Lung (tissue), 16 donors: ENCODE measurements around the gene ASCC2. TPM values are rescaled to one million over a fixed set of nuclear protein-coding genes. Genes with fewer than 3 reads are reported as not detected.
A peak's percentile ranks its signal among the peaks of the same experiment; 100 is the strongest.

ENCODE experiments used
- ATAC-seq: fragments of 200-7000 bp; cut with Tn5 transposase; one replicate; pipeline ENCODE4 v1.9.1; 2020; ENCODE audit warnings: moderate number of reproducible peaks; ENCODE audit not compliant: insufficient read depth, low FRiP score
- DNase-seq, 3 donors: peaks; one replicate each; pipeline ENCODE4 v3.0.0-alpha.2; 2013 to 2017
- H3K27ac ChIP-seq, 2 donors: one replicate each; pipeline ENCODE4 v1.5.1; 2013; ENCODE audit warnings: mild to moderate bottlenecking in 2 of 2, moderate library complexity in 2 of 2, control low read depth in 1 of 2, inconsistent platforms in 1 of 2, low read depth in 1 of 2, low read length in 1 of 2
- H3K27me3 ChIP-seq, 3 donors: one replicate each; pipeline ENCODE4 v1.5.1; 2013; ENCODE audit warnings: low read length in 2 of 3; ENCODE audit not compliant: control insufficient read depth in 3 of 3, insufficient read depth in 3 of 3
- H3K36me3 ChIP-seq, 4 donors: one replicate each; pipeline ENCODE4 v1.5.1; 2013; ENCODE audit warnings: low read length in 4 of 4, mild to moderate bottlenecking in 1 of 4, moderate library complexity in 1 of 4; ENCODE audit not compliant: control insufficient read depth in 4 of 4, insufficient read depth in 4 of 4
- H3K4me1 ChIP-seq, 5 donors: one replicate each; pipeline ENCODE4 v1.5.1; 2013; ENCODE audit warnings: low read length in 5 of 5, mild to moderate bottlenecking in 2 of 5, moderate library complexity in 1 of 5; ENCODE audit not compliant: control insufficient read depth in 5 of 5, insufficient read depth in 5 of 5
- H3K4me3 ChIP-seq: one replicate; pipeline ENCODE4 v1.5.1; 2013; ENCODE audit warnings: mild to moderate bottlenecking, control low read depth, moderate library complexity
- H3K9ac ChIP-seq, 2 donors: one replicate each; pipeline ENCODE4 v1.5.1; 2013; ENCODE audit warnings: low read length in 2 of 2, control low read depth in 1 of 2; ENCODE audit not compliant: insufficient read depth in 1 of 2
- H3K9me3 ChIP-seq, 4 donors: one replicate each; pipeline ENCODE4 v1.5.1; 2013; ENCODE audit warnings: low read length in 3 of 4, mild to moderate bottlenecking in 1 of 4, moderate library complexity in 1 of 4; ENCODE audit not compliant: control insufficient read depth in 4 of 4, insufficient read depth in 3 of 4
- WGBS, 2 donors: extraction: QIAGEN DNeasy Blood & Tissue Kit; methylation state at CpG; one replicate each; pipeline ENCODE4 v1.1.7; 2013; 5-methylcytosine and 5-hydroxymethylcytosine counted together
- long read RNA-seq, 5 donors: transcript quantifications; one replicate each; lab custom pipeline, GENCODE V29; 2026
- polyA plus RNA-seq, 2 donors: library from polyadenylated mRNA; stranded (reverse); fragments of 200-250 nt; gene quantifications; one replicate each; pipeline ENCODE4 v1.2.1, GENCODE V29; 2013
- total RNA-seq, 2 donors: library from RNA; depleted of rRNA in 1 of 2; stranded (reverse); fragments of >200 nt in 1 of 2; gene quantifications; one replicate each; pipeline ENCODE4 v1.2.1, GENCODE V29; 2014 to 2021
- TF ChIP-seq, protein P1 (sequence below): IDR thresholded peaks from 2 replicates; pipeline ENCODE4 v1.5.1; 2012; ENCODE audit warnings: mild to moderate bottlenecking; ENCODE audit errors: control extremely low read depth, extremely low read depth
- donor health status: control.
- donor health status: control.
- donor health status: Bipolar disorder and iron deficiency.
- donor health status: healthy.
- donor health status: DM: yes; HTN: yes; CAD: no.

ASCC2 gene, protein sequence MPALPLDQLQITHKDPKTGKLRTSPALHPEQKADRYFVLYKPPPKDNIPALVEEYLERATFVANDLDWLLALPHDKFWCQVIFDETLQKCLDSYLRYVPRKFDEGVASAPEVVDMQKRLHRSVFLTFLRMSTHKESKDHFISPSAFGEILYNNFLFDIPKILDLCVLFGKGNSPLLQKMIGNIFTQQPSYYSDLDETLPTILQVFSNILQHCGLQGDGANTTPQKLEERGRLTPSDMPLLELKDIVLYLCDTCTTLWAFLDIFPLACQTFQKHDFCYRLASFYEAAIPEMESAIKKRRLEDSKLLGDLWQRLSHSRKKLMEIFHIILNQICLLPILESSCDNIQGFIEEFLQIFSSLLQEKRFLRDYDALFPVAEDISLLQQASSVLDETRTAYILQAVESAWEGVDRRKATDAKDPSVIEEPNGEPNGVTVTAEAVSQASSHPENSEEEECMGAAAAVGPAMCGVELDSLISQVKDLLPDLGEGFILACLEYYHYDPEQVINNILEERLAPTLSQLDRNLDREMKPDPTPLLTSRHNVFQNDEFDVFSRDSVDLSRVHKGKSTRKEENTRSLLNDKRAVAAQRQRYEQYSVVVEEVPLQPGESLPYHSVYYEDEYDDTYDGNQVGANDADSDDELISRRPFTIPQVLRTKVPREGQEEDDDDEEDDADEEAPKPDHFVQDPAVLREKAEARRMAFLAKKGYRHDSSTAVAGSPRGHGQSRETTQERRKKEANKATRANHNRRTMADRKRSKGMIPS
- total RNA-seq (10 to 100 TPM; 38.6 to 61.6 TPM), polyA plus RNA-seq (10 to 100 TPM; 46.5 to 60.8 TPM)
- long read RNA-seq, donor 1, partial matches to known transcripts, result 0 of 5 reads
- long read RNA-seq, donor 1, other reads (novel, unspliced or antisense), result 0 of 5 reads
- long read RNA-seq, donor 2, partial matches to known transcripts, result 0 of 1 reads
- long read RNA-seq, donor 2, other reads (novel, unspliced or antisense), result 0 of 1 reads
- long read RNA-seq, donor 3, partial matches to known transcripts, result 0 of 3 reads
- long read RNA-seq, donor 3, other reads (novel, unspliced or antisense), result 0 of 3 reads
- long read RNA-seq, donor 4, partial matches to known transcripts, result 0 of 2 reads
- long read RNA-seq, donor 4, other reads (novel, unspliced or antisense), result 0 of 2 reads
- long read RNA-seq, donor 5, partial matches to known transcripts, result 0 of 3 reads
- long read RNA-seq, donor 5, other reads (novel, unspliced or antisense), result 0 of 3 reads

DNA sequence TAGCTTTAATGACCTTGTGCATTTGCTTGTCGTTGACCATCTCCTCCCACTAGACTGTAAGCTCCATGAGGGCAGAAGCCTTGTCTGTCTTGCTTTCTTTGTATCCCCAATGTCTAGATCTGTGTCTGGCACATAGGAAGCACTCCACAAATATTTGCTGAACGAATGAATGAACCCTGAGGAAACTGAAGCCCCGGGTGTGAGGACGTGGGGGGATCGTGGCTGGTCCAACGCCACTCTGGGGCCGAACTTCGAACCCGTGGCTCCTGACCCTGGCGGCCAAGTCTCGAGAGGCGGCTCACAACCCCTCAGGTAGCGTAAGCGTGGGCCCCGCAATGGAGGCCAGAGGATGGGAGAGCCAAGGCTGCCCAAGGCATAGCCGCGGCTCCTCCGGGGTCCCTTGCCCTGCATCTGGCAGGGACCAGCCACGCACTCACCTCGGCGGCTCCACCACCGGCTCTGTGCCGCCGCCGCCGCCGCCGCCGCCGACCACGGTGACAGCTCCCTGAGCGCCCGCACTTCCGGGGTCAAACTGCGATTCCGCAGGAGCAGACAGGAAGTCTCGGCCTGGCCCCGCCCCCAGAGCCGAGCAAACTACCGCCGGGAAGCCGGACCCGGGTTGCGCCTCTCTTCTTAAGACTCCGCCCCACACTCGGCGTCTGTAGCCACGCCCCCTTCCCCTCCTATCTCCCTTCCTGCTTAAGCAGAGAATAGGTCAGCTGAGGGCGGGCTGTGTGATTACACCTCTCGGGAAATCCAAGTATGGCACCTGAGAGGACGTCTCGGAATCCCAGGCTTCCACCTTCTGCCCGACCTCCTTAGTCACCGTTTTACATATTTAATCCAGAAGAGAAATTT is at the start of gene ASCC2:
ASCC2 (minus strand) TSS at position 534 of the 858 bp plus-strand sequence. CDS start 5,949 bp downstream, outside the sequence.
- Histone ChIP-seq H3K4me3 (peak within 1 kb of the TSS; percentile 95), H3K9me3 (no peaks in the 10 kb centered on the region), H3K27me3 (no peaks in the 10 kb centered on the region), H3K36me3 (peaks cover 0 to 7% (median 5%) of the 10 kb centered on the region in 4 donors), H3K27ac (peak within 1 kb of the TSS; percentile 81 to 93), H3K9ac (peak within 1 kb of the TSS; percentile 77 to 79), H3K4me1 (peaks cover 0 to 10% (median 6%) of the 10 kb centered on the region in 5 donors)
- WGBS, 2 donors, result 0 to 1% methylated on average over 54 of the region's 54 CpGs
- DNase-seq, result peak; percentile 97 to 99 (median 97)
- peak; percentile 97 for ATAC-seq
- TF ChIP-seq, protein P1, sequence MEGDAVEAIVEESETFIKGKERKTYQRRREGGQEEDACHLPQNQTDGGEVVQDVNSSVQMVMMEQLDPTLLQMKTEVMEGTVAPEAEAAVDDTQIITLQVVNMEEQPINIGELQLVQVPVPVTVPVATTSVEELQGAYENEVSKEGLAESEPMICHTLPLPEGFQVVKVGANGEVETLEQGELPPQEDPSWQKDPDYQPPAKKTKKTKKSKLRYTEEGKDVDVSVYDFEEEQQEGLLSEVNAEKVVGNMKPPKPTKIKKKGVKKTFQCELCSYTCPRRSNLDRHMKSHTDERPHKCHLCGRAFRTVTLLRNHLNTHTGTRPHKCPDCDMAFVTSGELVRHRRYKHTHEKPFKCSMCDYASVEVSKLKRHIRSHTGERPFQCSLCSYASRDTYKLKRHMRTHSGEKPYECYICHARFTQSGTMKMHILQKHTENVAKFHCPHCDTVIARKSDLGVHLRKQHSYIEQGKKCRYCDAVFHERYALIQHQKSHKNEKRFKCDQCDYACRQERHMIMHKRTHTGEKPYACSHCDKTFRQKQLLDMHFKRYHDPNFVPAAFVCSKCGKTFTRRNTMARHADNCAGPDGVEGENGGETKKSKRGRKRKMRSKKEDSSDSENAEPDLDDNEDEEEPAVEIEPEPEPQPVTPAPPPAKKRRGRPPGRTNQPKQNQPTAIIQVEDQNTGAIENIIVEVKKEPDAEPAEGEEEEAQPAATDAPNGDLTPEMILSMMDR, result no peak

DNA sequence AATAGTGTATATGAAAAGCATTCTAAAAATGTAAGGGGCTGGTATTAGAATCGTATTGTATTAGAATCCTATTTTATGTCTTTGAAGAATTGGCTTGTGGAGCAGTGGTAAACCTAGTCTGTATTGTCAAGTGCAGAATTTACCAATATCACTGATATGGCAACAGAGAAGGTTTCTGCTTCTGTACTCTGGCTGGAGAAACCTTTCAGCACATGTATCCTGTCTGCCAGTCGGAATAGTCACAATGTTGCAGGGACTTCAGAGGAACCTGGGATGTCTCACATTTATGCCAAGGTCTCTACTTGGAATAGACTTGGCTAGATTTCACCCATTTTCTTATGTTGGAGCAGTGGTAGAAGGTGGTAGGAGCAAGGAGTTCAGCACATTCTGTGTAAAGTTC is 49.3 kb upstream of the ASCC2 start:
- H3K27ac ChIP-seq, result no peak overlapping the region
- no peak for ATAC-seq
- no peak overlapping the region for H3K9ac ChIP-seq
- WGBS, 2 donors, result 56 to 60% methylated on average over 2 of the region's 2 CpGs
- no peak for DNase-seq
- no peaks in the 10 kb centered on the region for H3K27me3 ChIP-seq
- H3K4me1 ChIP-seq, result peaks cover 3 to 21% (median 18%) of the 10 kb centered on the region in 5 donors
- no peaks in the 10 kb centered on the region for H3K36me3 ChIP-seq
- H3K4me3 ChIP-seq, result no peak overlapping the region
- H3K9me3 ChIP-seq, result no peaks in the 10 kb centered on the region
- TF ChIP-seq, protein P1, result no peak

DNA sequence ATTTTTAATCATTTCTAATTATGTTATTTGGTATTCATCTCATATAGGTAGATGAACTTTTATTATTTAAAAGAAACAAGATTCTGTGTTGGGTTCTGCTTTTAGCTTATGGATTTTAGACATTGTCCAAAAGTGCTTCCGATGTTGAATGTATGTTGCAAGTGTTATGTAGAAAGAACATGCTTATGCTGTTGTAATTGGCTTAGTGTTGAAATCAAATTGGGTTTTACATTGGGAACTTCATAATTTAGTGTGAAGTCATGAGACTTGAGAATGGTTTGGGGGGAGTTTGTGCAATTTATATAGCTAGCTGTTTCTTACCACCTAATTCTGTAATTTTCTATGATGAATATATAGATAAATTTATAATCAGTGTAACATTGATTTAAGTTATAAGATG is 48.5 kb upstream of the ASCC2 start:
- Histone ChIP-seq H3K27ac (no peak overlapping the region), H3K4me3 (no peak overlapping the region), H3K9ac (no peak overlapping the region), H3K36me3 (no peaks in the 10 kb centered on the region), H3K27me3 (no peaks in the 10 kb centered on the region), H3K9me3 (no peaks in the 10 kb centered on the region), H3K4me1 (peaks cover 3 to 21% (median 18%) of the 10 kb centered on the region in 5 donors)
- 32 to 72% methylated on average over 1 of the region's 1 CpG for WGBS, 2 donors
- ATAC-seq, result no peak
- TF ChIP-seq, protein P1, result no peak
- no peak for DNase-seq
